Measurements from ENCODE around the gene MYH15. TPM values are rescaled to one million over a fixed set of nuclear protein-coding genes. Genes with fewer than 3 reads are reported as not detected.

The MYH15 gene
- polyA plus RNA-seq, 1 donor from 2014 or later: 0.71 TPM

DNA sequence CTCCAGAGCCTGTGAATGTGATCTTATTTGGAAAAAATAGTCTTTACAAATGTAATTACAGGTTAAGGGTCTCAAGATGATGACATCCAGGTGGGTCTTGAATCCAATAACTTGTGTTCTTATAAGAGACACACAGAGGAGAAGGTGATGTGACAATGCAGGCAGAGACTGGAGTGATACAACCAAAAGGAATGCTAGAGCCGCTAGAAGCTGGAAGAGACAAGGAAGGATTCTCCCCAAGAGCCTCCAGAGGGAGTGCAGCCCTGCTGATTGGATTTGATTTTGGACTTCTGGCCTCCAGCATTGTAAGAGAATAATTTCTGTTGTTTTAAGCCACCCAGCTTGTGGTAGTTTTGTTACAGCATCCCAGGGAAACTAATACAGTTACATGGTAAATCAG is 9.7 kb downstream of the MYH15 start:
- Histone ChIP-seq H3F3A (ENCODE audit: insufficient read depth, low read length, poor library complexity, severe bottlenecking) (no peaks in the 10 kb centered on the region), H2AFZ (ENCODE audit: low read depth, low read length) (no peak overlapping the region), H3K4me2 (ENCODE audit: low read length) (no peak overlapping the region), H3K9me2 (ENCODE audit: insufficient read depth, low read length) (no peaks in the 10 kb centered on the region), H3K4me3 (ENCODE audit: low read length) (no peak overlapping the region), H4K20me1 (ENCODE audit: insufficient read depth) (no peaks in the 10 kb centered on the region), H3K27me3 (ENCODE audit: insufficient read depth, low read depth, low read length) (no peaks in the 10 kb centered on the region), H3K9me3 (ENCODE audit: low read length) (no peaks in the 10 kb centered on the region), H3K79me2 (replicated peaks; ENCODE audit: insufficient read depth, low read length) (no peaks in the 10 kb centered on the region), H3K36me3 (ENCODE audit: insufficient read depth, low read length) (no peaks in the 10 kb centered on the region), H3K9ac (ENCODE audit: low read length) (no peak overlapping the region), H3K27ac (ENCODE audit: low read length) (no peak overlapping the region)
- TF ChIP-seq EZH2 (IDR thresholded peaks at IDR 0.05; ENCODE audit: borderline replicate concordance, insufficient read depth, low read length, poor library complexity, severe bottlenecking): no peak
- TF ChIP-seq POLR2AphosphoS5 (IDR thresholded peaks at IDR 0.05): no peak
- TF ChIP-seq SMC3 (conservative IDR thresholded peaks at IDR 0.05; ENCODE audit: poor library complexity): no peak
- TF ChIP-seq, protein P1, sequence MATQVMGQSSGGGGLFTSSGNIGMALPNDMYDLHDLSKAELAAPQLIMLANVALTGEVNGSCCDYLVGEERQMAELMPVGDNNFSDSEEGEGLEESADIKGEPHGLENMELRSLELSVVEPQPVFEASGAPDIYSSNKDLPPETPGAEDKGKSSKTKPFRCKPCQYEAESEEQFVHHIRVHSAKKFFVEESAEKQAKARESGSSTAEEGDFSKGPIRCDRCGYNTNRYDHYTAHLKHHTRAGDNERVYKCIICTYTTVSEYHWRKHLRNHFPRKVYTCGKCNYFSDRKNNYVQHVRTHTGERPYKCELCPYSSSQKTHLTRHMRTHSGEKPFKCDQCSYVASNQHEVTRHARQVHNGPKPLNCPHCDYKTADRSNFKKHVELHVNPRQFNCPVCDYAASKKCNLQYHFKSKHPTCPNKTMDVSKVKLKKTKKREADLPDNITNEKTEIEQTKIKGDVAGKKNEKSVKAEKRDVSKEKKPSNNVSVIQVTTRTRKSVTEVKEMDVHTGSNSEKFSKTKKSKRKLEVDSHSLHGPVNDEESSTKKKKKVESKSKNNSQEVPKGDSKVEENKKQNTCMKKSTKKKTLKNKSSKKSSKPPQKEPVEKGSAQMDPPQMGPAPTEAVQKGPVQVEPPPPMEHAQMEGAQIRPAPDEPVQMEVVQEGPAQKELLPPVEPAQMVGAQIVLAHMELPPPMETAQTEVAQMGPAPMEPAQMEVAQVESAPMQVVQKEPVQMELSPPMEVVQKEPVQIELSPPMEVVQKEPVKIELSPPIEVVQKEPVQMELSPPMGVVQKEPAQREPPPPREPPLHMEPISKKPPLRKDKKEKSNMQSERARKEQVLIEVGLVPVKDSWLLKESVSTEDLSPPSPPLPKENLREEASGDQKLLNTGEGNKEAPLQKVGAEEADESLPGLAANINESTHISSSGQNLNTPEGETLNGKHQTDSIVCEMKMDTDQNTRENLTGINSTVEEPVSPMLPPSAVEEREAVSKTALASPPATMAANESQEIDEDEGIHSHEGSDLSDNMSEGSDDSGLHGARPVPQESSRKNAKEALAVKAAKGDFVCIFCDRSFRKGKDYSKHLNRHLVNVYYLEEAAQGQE (IDR thresholded peaks at IDR 0.05; ENCODE audit: borderline replicate concordance): no peak
- TF ChIP-seq MXI1 (conservative IDR thresholded peaks at IDR 0.05; ENCODE audit: poor library complexity, severe bottlenecking): no peak
- TF ChIP-seq RAD21 (conservative IDR thresholded peaks at IDR 0.05): no peak
- no peak for TF ChIP-seq EP300 (conservative IDR thresholded peaks at IDR 0.05; ENCODE audit: poor library complexity, severe bottlenecking)
- TF ChIP-seq, protein P2, sequence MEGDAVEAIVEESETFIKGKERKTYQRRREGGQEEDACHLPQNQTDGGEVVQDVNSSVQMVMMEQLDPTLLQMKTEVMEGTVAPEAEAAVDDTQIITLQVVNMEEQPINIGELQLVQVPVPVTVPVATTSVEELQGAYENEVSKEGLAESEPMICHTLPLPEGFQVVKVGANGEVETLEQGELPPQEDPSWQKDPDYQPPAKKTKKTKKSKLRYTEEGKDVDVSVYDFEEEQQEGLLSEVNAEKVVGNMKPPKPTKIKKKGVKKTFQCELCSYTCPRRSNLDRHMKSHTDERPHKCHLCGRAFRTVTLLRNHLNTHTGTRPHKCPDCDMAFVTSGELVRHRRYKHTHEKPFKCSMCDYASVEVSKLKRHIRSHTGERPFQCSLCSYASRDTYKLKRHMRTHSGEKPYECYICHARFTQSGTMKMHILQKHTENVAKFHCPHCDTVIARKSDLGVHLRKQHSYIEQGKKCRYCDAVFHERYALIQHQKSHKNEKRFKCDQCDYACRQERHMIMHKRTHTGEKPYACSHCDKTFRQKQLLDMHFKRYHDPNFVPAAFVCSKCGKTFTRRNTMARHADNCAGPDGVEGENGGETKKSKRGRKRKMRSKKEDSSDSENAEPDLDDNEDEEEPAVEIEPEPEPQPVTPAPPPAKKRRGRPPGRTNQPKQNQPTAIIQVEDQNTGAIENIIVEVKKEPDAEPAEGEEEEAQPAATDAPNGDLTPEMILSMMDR (IDR thresholded peaks at IDR 0.05; ENCODE audit: poor library complexity, severe bottlenecking): no peak

DNA sequence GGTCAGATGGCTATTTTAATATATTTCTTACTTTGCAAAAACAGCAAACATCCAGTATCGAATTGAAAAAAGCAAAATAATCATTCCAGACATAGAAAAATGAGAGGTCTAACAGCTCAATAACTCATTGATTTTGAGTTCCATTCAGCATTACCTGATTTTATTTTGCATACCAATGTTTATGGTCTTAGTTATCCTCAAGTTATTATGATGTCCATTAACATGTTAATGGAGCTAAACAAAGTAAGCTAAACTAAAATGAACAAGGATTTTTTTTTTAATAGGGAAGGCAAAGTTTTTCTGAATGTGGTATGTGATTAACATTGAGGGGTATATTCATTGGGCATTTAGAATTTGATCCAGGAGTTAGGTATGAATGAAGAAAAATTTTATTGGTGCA is 13.1 kb downstream of the MYH15 start:
- no peak overlapping the region for H3K27ac ChIP-seq (ENCODE audit: low read length)
- H3K4me2 ChIP-seq (ENCODE audit: low read length): no peak overlapping the region
- H3K9me2 ChIP-seq (ENCODE audit: insufficient read depth, low read length): no peaks in the 10 kb centered on the region
- no peaks in the 10 kb centered on the region for H3K36me3 ChIP-seq (ENCODE audit: insufficient read depth, low read length)
- no peaks in the 10 kb centered on the region for H3F3A ChIP-seq (ENCODE audit: insufficient read depth, low read length, poor library complexity, severe bottlenecking)
- H3K79me2 ChIP-seq (replicated peaks; ENCODE audit: insufficient read depth, low read length): no peaks in the 10 kb centered on the region
- no peaks in the 10 kb centered on the region for H3K27me3 ChIP-seq (ENCODE audit: insufficient read depth, low read depth, low read length)
- TF ChIP-seq EP300 (conservative IDR thresholded peaks at IDR 0.05; ENCODE audit: poor library complexity, severe bottlenecking): no peak
- no peak for TF ChIP-seq MXI1 (conservative IDR thresholded peaks at IDR 0.05; ENCODE audit: poor library complexity, severe bottlenecking)
- no peak overlapping the region for H3K4me3 ChIP-seq (ENCODE audit: low read length)
- no peaks in the 10 kb centered on the region for H3K9me3 ChIP-seq (ENCODE audit: low read length)
- no peaks in the 10 kb centered on the region for H4K20me1 ChIP-seq (ENCODE audit: insufficient read depth)
- H3K9ac ChIP-seq (ENCODE audit: low read length): no peak overlapping the region
- no peak overlapping the region for H2AFZ ChIP-seq (ENCODE audit: low read depth, low read length)

DNA sequence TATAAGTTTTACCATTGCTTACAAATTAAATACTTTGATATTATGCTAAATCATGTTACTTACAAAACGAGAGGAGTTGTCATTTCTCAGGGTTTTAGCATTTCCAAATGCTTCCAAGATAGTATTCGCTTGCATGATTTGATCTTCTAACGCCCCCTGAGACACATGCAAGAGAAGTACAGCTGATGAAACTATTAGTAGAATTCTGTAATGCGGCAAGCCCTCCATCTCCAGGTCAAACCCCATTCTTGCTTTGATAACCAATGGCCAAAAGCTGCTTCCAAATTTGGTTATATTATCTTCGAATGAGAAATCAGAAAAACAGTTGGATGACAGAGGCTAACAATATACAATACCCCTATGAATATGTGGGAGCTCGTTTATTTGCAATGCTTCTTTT is 14.7 kb downstream of the MYH15 start:
- Histone ChIP-seq H3K4me3 (ENCODE audit: low read length) (no peak overlapping the region), H3K27ac (ENCODE audit: low read length) (no peak overlapping the region), H3K9me2 (ENCODE audit: insufficient read depth, low read length) (no peaks in the 10 kb centered on the region), H4K20me1 (ENCODE audit: insufficient read depth) (no peaks in the 10 kb centered on the region), H2AFZ (ENCODE audit: low read depth, low read length) (no peak overlapping the region), H3K36me3 (ENCODE audit: insufficient read depth, low read length) (no peaks in the 10 kb centered on the region), H3K9ac (ENCODE audit: low read length) (no peak overlapping the region), H3K9me3 (ENCODE audit: low read length) (no peaks in the 10 kb centered on the region), H3K27me3 (ENCODE audit: insufficient read depth, low read depth, low read length) (no peaks in the 10 kb centered on the region), H3F3A (ENCODE audit: insufficient read depth, low read length, poor library complexity, severe bottlenecking) (no peaks in the 10 kb centered on the region), H3K79me2 (replicated peaks; ENCODE audit: insufficient read depth, low read length) (no peaks in the 10 kb centered on the region), H3K4me2 (ENCODE audit: low read length) (no peak overlapping the region)
- no peak for TF ChIP-seq SMC3 (conservative IDR thresholded peaks at IDR 0.05; ENCODE audit: poor library complexity)
- no peak for TF ChIP-seq EP300 (conservative IDR thresholded peaks at IDR 0.05; ENCODE audit: poor library complexity, severe bottlenecking)
- TF ChIP-seq RAD21 (conservative IDR thresholded peaks at IDR 0.05): no peak
- TF ChIP-seq, protein P1 (IDR thresholded peaks at IDR 0.05; ENCODE audit: borderline replicate concordance): no peak
- TF ChIP-seq TAF1 (IDR thresholded peaks at IDR 0.05; ENCODE audit: low read depth): no peak
- TF ChIP-seq, protein P2 (IDR thresholded peaks at IDR 0.05; ENCODE audit: poor library complexity, severe bottlenecking): no peak
- TF ChIP-seq MXI1 (conservative IDR thresholded peaks at IDR 0.05; ENCODE audit: poor library complexity, severe bottlenecking): no peak
